Transverse colon (tissue), 4 donors: ENCODE results near the gene RUNX1. TPM values are rescaled to one million over a fixed set of nuclear protein-coding genes. Genes with fewer than 3 reads are reported as not detected.
A peak's percentile ranks its signal among the peaks of the same experiment; 100 is the strongest.

ENCODE experiments used
- DNase-seq: peaks from one replicate; pipeline ENCODE4 v3.0.0-alpha.2; 2019
- H3K27ac ChIP-seq, 4 donors: fragments of 200-600 bp; sonication (generic); 2 replicates each; pipeline ENCODE4 v1.5.1; 2016 to 2018; ENCODE audit warnings: inconsistent platforms in 4 of 4
- H3K27me3 ChIP-seq: fragments of 200-600 bp; sonication (generic); 2 replicates; pipeline ENCODE4 v1.5.1; 2017; ENCODE audit warnings: inconsistent platforms
- H3K36me3 ChIP-seq, 4 donors: fragments of 200-600 bp; sonication (generic); 2 replicates each; pipeline ENCODE4 v1.5.1; 2017 to 2019; ENCODE audit warnings: inconsistent platforms in 4 of 4
- H3K4me1 ChIP-seq, 4 donors: fragments of 200-600 bp; sonication (generic); 2 replicates each; pipeline ENCODE4 v1.5.1; 2017 to 2020; ENCODE audit warnings: inconsistent platforms in 4 of 4
- H3K4me3 ChIP-seq, 4 donors: fragments of 200-600 bp; sonication (generic); 1 replicate in 1 of 4; 2 replicates in 3 of 4; pipeline versions ENCODE4 v1.5.1 to v1.6.1; 2017 to 2019; ENCODE audit warnings: inconsistent platforms in 4 of 4
- H3K9me3 ChIP-seq, 2 donors: fragments of 200-600 bp; sonication (generic); 2 replicates each; pipeline ENCODE4 v1.5.1; 2017 to 2019; ENCODE audit warnings: inconsistent platforms in 2 of 2
- EP300 ChIP-seq: sonication (generic); formaldehyde crosslinking; IDR thresholded peaks from one replicate; pipeline ENCODE4 v1.6.1; 2017; ENCODE audit warnings: antibody characterized with exemption, low read depth
- POLR2A ChIP-seq: fragments of 450-650 bp; IDR thresholded peaks from one replicate; pipeline ENCODE4 v1.6.1; 2016; ENCODE audit warnings: antibody characterized with exemption, mild to moderate bottlenecking, moderate library complexity
- POLR2AphosphoS5 ChIP-seq, 3 donors: sonication (generic); formaldehyde crosslinking; IDR thresholded peaks; one replicate each; pipeline ENCODE4 v1.6.1; 2016; ENCODE audit warnings: antibody characterized with exemption in 3 of 3
- WGBS, 2 donors: methylation state at CpG; one replicate each; pipeline ENCODE4 v1.1.5; 2018; ENCODE audit warnings: low coverage in 1 of 2; 5-methylcytosine and 5-hydroxymethylcytosine counted together
- in situ Hi-C, 4 donors: fragments of 200-750 bp; cut with MboI; loops; one replicate each; pipeline versions ENCODE4 v1.15.0 to v1.15.1; 2017; ENCODE audit warnings: low sequenced_read_pairs in 3 of 4, low pct_ligation_motif_present in 1 of 4, low pct_unique_long_range_greater_than_20kb in 1 of 4
- intact Hi-C: fragments of 100-400 bp; cut with DNase I; formaldehyde crosslinking; loops from one replicate; pipeline ENCODE4 v1.15.1; 2023; ENCODE audit warnings: low total_unique reads
- total RNA-seq, 4 donors: library from RNA; depleted of rRNA; stranded (reverse); fragments of >200 nt; gene quantifications; one replicate each; pipeline ENCODE4 v1.1.0, GENCODE V29; 2016
- TF ChIP-seq, protein P1 (sequence below), 5 experiments: fragments of 200-600 bp in 3 of 5; fragments of 450-650 bp in 2 of 5; sonication (generic) in 3 of 5; IDR thresholded peaks; 1 replicate in 2 of 5; 2 replicates in 3 of 5; pipeline ENCODE4 v1.5.1; 2016 to 2017; ENCODE audit warnings: antibody characterized with exemption in 5 of 5, inconsistent platforms in 3 of 5, mild to moderate bottlenecking in 2 of 5, moderate library complexity in 1 of 5

The RUNX1 gene
- total RNA-seq, 4 donors from 2014 or later = 8.3 to 60.1 (median 34.7) TPM

- in situ Hi-C loops (no loop called here), intact Hi-C loops (no loop called here)
- peaks cover 0 to 34% (median 8%) of the 10 kb centered on the region in 4 donors for H3K4me1 ChIP-seq
- H3K36me3 ChIP-seq = no peaks in the 10 kb centered on the region
- no peak overlapping the region for H3K27ac ChIP-seq
- DNase-seq = no peak
- no peak for TF ChIP-seq POLR2AphosphoS5 (IDR thresholded peaks at IDR 0.05)
- no peak for TF ChIP-seq POLR2A
- no peak for TF ChIP-seq EP300
- TF ChIP-seq, protein P1, sequence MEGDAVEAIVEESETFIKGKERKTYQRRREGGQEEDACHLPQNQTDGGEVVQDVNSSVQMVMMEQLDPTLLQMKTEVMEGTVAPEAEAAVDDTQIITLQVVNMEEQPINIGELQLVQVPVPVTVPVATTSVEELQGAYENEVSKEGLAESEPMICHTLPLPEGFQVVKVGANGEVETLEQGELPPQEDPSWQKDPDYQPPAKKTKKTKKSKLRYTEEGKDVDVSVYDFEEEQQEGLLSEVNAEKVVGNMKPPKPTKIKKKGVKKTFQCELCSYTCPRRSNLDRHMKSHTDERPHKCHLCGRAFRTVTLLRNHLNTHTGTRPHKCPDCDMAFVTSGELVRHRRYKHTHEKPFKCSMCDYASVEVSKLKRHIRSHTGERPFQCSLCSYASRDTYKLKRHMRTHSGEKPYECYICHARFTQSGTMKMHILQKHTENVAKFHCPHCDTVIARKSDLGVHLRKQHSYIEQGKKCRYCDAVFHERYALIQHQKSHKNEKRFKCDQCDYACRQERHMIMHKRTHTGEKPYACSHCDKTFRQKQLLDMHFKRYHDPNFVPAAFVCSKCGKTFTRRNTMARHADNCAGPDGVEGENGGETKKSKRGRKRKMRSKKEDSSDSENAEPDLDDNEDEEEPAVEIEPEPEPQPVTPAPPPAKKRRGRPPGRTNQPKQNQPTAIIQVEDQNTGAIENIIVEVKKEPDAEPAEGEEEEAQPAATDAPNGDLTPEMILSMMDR (IDR thresholded peaks at IDR 0.05) = no peak
- H3K9me3 ChIP-seq = no peaks in the 10 kb centered on the region
- H3K4me3 ChIP-seq = no peak overlapping the region
- H3K27me3 ChIP-seq = no peaks in the 10 kb centered on the region
Observed at GRCh38 chr21:34906401-34906800, 142.7 kb downstream of the RUNX1 start.

- no peak for DNase-seq
- no peaks in the 10 kb centered on the region for H3K27me3 ChIP-seq
- H3K27ac ChIP-seq = no peak overlapping the region
- in situ Hi-C loops (no loop called here), intact Hi-C loops (no loop called here)
- H3K4me1 ChIP-seq = peaks cover 0 to 27% (median 10%) of the 10 kb centered on the region in 4 donors
- 71 to 84% methylated on average over 4 of the region's 4 CpGs for WGBS, 2 donors
- no peaks in the 10 kb centered on the region for H3K36me3 ChIP-seq
- H3K4me3 ChIP-seq = no peak overlapping the region
- TF ChIP-seq EP300 = no peak
- TF ChIP-seq, protein P1 (IDR thresholded peaks at IDR 0.05) = no peak
- no peak for TF ChIP-seq POLR2A
- no peak for TF ChIP-seq POLR2AphosphoS5 (IDR thresholded peaks at IDR 0.05)
- H3K9me3 ChIP-seq = no peaks in the 10 kb centered on the region
Observed at GRCh38 chr21:34905218-34905537, 143.9 kb downstream of the RUNX1 start.

DNA sequence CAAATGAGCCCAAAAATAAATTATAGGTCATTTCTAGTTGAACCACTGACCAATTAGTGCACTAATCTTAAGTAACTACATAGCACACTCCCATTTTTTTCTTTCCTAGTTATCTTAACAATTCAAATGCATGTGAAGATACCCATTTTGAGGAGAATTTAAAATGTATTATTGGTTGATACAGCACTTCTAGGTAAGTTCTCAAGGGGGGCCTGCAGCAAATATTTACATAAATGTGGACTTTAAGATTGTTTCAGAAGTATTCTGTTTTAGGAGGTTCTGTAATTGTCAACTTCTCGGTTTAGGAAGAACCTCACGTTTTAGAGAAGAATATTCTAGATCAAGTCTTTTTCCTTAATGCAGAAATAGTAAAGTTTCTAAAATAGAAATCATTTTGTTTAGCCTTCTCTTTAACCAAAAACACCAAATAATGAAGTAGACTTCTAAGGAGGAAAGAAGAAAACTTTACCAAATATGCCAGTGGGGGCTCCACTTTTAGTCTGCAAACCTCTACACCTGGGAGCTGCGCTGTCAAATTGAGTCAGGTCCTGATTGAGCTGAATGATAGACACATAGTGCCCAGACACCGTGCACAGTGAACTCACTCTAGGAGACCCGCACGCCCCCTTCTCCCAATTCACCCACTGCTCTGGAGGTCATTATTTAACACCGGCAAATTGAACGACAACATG lies 144.4 kb downstream of the RUNX1 start:
- Histone ChIP-seq H3K27me3 (no peaks in the 10 kb centered on the region), H3K9me3 (no peaks in the 10 kb centered on the region), H3K4me1 (peaks cover 0 to 22% (median 10%) of the 10 kb centered on the region in 4 donors), H3K4me3 (no peak overlapping the region), H3K27ac (no peak overlapping the region), H3K36me3 (no peaks in the 10 kb centered on the region)
- DNase-seq = no peak
- 78 to 92% methylated on average over 6 to 8 of the region's 8 CpGs for WGBS, 2 donors
- in situ Hi-C loops = no loop called here
- TF ChIP-seq POLR2A = no peak
- intact Hi-C loops = no loop called here

DNA sequence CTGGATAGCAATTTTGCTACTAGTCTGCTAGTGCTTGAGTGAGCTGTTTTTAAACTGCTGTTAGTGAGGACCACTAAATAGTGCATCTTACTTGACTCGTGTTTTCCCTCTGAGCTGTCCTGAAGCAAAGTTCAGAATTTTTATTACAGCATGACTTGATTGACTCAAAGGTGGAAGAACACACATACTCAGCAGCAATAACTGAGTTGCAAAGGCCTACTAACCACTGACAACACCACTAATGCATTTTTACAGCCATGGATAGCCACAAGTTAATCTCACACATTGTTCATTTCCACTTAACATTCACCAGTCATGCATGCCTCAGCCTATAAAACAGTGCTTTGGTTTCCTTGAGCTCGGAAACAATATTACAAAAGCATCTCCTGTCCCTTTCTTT lies 148.7 kb downstream of the RUNX1 start:
- Histone ChIP-seq H3K9me3 (no peaks in the 10 kb centered on the region), H3K4me3 (no peak overlapping the region), H3K27me3 (no peaks in the 10 kb centered on the region), H3K27ac (no peak overlapping the region), H3K4me1 (peaks cover 0 to 5% (median 0%) of the 10 kb centered on the region in 4 donors), H3K36me3 (no peaks in the 10 kb centered on the region)
- in situ Hi-C loops (no loop called here), intact Hi-C loops (no loop called here)
- 46% methylated on average over 2 of the region's 2 CpGs for WGBS, 2 donors
- no peak for DNase-seq
- peak in 1 of 3 donors; percentile 36 for TF ChIP-seq POLR2AphosphoS5 (IDR thresholded peaks at IDR 0.05)
- TF ChIP-seq EP300 = no peak
- TF ChIP-seq, protein P1 (IDR thresholded peaks at IDR 0.05) = no peak

- no peaks in the 10 kb centered on the region for H3K27me3 ChIP-seq
- no peak for DNase-seq
- no peak overlapping the region for H3K27ac ChIP-seq
- peaks cover 0 to 5% (median 0%) of the 10 kb centered on the region in 4 donors for H3K4me1 ChIP-seq
- no peaks in the 10 kb centered on the region for H3K9me3 ChIP-seq
- in situ Hi-C loops = loop anchor here (10.0 to 25.0 kb wide), 4 partner anchors 313 to 1038 kb away; no protein-coding TSS in a partner anchor
- no peaks in the 10 kb centered on the region for H3K36me3 ChIP-seq
- TF ChIP-seq POLR2AphosphoS5 (IDR thresholded peaks at IDR 0.05) (no peak), POLR2A (no peak), EP300 (no peak)
- TF ChIP-seq, protein P1 (IDR thresholded peaks at IDR 0.05) = no peak
- no peak overlapping the region for H3K4me3 ChIP-seq
- 100% methylated on average over 1 of the region's 1 CpG; no CpG with 5 or more reads in 1 of the 2 donors for WGBS, 2 donors
- intact Hi-C loops = no loop called here
Observed at GRCh38 chr21:34899760-34900159, 149.3 kb downstream of the RUNX1 start.
